Astrocyte of the cerebellum (primary cell): ENCODE measurements around the gene CLIC5.

Experiments
- DNase-seq: peaks from one replicate; pipeline ENCODE4 v3.0.0-alpha.2; 2011; ENCODE audit warnings: low read depth
- H3K4me3 ChIP-seq: 2 replicates; pipeline ENCODE4 v1.5.1; 2011; ENCODE audit warnings: mild to moderate bottlenecking, low read depth, low read length, moderate library complexity
- in situ Hi-C: cut with HindIII; loops from 2 replicates; pipeline ENCODE4 v1.10.0; 2017; ENCODE audit warnings: low sequenced_read_pairs
- TF ChIP-seq, protein P1 (sequence below): IDR thresholded peaks from 2 replicates; pipeline ENCODE4 v1.5.1; 2012; ENCODE audit warnings: low read length, low read depth, moderate library complexity, mild to moderate bottlenecking; ENCODE audit errors: missing control alignments

Gene CLIC5

DNA sequence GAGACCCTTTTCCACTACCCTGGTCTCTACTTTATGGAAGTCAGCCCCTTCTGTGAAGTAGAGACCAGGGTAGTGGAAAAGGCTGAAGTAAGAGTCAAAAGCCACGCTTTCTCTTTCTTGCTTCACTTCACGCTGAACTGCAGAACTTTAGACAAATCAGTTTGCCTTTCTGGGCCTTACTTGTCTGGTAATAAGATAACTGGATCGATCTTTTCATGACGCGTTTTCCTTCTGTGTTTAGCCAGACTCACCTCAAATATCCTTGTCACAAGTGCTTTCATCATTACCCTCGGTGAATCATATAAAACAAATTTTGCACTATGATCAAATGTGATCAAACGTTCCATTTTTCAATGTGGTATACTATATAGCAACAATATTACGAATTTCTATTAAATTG lies 170.7 kb downstream of the CLIC5 start:
- TF ChIP-seq, protein P1, sequence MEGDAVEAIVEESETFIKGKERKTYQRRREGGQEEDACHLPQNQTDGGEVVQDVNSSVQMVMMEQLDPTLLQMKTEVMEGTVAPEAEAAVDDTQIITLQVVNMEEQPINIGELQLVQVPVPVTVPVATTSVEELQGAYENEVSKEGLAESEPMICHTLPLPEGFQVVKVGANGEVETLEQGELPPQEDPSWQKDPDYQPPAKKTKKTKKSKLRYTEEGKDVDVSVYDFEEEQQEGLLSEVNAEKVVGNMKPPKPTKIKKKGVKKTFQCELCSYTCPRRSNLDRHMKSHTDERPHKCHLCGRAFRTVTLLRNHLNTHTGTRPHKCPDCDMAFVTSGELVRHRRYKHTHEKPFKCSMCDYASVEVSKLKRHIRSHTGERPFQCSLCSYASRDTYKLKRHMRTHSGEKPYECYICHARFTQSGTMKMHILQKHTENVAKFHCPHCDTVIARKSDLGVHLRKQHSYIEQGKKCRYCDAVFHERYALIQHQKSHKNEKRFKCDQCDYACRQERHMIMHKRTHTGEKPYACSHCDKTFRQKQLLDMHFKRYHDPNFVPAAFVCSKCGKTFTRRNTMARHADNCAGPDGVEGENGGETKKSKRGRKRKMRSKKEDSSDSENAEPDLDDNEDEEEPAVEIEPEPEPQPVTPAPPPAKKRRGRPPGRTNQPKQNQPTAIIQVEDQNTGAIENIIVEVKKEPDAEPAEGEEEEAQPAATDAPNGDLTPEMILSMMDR: no peak
- H3K4me3 ChIP-seq: no peak overlapping the region
- DNase-seq: no peak
- in situ Hi-C loops: loop anchor here (5.0 kb wide), 1 partner anchor 52 kb away; no protein-coding TSS in a partner anchor

DNA sequence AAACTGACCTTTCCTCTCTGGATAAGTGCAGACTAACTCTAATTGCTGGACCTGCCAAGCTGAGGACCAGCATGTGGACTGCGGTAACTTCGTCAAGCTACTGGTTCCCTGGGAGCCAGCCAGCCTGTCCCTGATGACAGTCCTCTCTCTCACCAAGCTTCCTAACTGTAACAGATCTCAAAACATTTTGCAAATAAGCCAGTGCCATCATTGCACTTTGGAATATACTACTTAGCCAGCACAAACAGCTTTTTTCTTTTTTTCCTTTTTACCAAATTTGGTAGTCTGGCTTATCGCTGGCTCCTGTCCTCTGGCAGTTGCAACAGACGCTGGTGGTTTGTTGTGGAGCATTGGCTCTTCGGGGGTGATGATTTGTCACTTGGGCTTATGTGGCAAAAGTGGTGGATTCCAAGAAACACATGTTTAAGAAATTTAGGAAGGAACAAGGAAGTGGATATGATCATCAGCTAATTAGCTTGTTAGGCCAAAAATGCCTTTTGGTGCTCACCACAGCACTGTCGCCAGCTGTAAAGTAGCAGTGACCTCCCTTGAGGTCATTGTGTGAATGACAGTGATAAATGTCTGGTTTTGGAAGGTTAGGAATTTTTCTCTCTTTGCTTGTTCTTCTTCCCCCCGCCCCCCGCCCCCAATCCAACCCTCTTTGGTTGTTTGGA lies 171.7 kb downstream of the CLIC5 start:
- DNase-seq: peak; percentile 59
- in situ Hi-C loops: loop anchor here (5.0 kb wide), 1 partner anchor 53 kb away; no protein-coding TSS in a partner anchor
- TF ChIP-seq, protein P1: no peak
- no peak overlapping the region for H3K4me3 ChIP-seq

DNA sequence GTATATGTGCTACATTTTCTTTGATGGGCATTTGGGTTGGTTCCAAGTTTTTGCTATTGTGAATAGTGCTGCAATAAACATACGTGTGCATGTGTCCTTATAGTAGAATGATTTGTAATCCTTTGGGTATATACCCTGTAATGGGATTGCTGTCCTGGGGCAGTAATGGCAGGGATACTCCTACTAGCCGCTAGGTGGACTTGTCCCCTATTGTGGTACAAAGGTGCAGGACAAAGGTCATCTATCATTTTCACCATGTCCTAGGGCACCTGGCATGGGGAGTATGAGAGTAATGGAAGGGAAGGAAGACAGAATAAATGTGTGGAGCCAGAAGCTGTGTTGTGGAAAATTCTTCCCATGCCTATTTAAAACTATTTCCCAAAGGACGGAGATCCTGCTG lies 174.6 kb downstream of the CLIC5 start:
- H3K4me3 ChIP-seq: no peak overlapping the region
- no peak for DNase-seq
- TF ChIP-seq, protein P1: no peak
- in situ Hi-C loops: loop anchor here (5.0 kb wide), 1 partner anchor 56 kb away; no protein-coding TSS in a partner anchor

DNA sequence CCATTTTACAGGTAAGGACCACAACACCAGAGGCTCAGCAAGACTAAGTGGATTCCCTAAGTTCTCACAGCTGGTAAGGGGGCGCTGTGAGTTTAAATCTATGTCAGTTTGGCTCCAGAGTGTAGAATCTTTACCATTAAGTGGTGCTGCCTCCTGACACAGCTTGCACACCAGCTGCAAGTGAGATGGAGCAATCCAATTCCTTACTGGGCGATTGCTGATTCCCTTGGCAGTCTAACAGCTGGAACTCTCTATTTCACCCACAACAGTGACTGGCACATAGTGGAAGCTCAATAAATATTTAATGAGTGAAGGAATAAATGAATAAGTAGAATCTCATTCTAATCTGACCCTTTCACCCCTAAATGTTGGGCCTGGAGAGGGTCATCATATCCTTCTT lies 176.7 kb downstream of the CLIC5 start:
- in situ Hi-C loops: no loop called here
- TF ChIP-seq, protein P1: no peak
- DNase-seq: no peak
- no peak overlapping the region for H3K4me3 ChIP-seq

DNA sequence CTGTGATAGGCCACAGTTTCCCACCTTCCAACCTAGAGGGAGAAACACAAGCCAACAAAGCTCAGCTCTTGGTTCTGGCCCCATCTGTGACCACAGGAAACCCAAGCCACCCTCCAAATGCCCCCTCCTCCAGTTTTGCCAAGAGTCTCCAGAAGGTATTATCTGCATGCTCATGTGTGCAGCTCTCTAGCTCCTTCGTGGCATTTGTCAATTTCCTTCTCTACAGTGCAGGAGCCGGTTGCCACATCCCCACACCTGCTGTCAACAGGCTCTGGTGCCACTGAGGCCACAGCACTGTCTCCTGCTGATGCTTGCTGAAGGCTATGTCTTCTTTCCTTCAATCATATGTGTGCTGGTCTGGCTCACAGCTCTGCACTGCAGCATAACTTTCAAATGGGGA lies 177.2 kb downstream of the CLIC5 start:
- DNase-seq: no peak
- no peak overlapping the region for H3K4me3 ChIP-seq
- TF ChIP-seq, protein P1: no peak
- in situ Hi-C loops: no loop called here

DNA sequence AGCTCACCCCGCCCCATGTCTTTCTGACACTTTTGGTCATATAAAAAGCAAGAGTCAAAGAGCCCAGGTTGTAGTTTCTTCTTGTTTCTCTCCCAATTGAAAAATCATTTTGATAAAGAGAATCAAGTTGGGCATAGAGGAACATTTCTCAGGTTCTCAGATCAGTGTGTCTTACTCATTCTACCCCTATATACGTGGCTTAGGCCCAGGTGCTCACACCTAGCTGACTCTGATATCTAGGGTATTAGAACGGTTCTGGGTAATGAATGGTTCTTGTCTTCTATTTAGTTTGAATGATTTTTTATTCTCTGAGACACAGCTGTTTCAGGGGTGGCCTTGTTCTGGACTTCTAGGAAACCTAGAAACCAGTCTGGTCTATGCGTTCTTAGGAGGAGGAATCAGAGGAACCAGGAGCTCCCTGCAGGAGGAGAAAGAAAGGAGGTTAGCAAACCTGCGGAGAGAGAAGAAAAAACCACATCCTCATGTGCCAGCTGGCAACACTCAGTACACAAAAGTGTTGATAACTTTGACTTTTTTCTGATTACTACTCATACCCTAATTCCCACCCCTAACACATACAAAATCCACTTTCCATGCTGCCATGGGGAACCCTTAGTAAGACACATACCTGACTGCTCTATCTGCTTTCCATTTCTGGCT lies 178.0 kb downstream of the CLIC5 start:
- DNase-seq: no peak
- TF ChIP-seq, protein P1: no peak
- H3K4me3 ChIP-seq: no peak overlapping the region
- in situ Hi-C loops: no loop called here
